Trophoblast cell (in vitro differentiated cells and primary cell): ENCODE results near the gene IL15.

Experiments used
- DNase-seq, 2 donors: peaks; one replicate each; pipeline ENCODE4 v3.0.0-alpha.2; 2016
- H2AFZ ChIP-seq: 2 replicates; pipeline ENCODE4 v1.6.1; 2013; ENCODE audit warnings: low read length, moderate library complexity, mild to moderate bottlenecking; ENCODE audit not compliant: insufficient read depth, poor library complexity
- H2AK5ac ChIP-seq: 2 replicates; pipeline ENCODE4 v1.6.1; 2013; ENCODE audit warnings: mild to moderate bottlenecking, low read length
- H2BK120ac ChIP-seq: 2 replicates; pipeline ENCODE4 v1.6.1; 2013; ENCODE audit warnings: low read length, mild to moderate bottlenecking, moderate library complexity; ENCODE audit not compliant: insufficient read depth, poor library complexity
- H2BK12ac ChIP-seq: 2 replicates; pipeline ENCODE4 v1.6.1; 2013; ENCODE audit warnings: mild to moderate bottlenecking, low read length, moderate library complexity
- H2BK5ac ChIP-seq: 2 replicates; pipeline ENCODE4 v1.6.1; 2013; ENCODE audit warnings: low read length, low read depth, moderate library complexity, mild to moderate bottlenecking; ENCODE audit not compliant: poor library complexity
- H3K14ac ChIP-seq: 2 replicates; pipeline ENCODE4 v1.6.1; 2013; ENCODE audit warnings: mild to moderate bottlenecking, low read length
- H3K18ac ChIP-seq: 2 replicates; pipeline ENCODE4 v1.6.1; 2013; ENCODE audit warnings: mild to moderate bottlenecking, low read length
- H3K23ac ChIP-seq: 2 replicates; pipeline ENCODE4 v1.6.1; 2013; ENCODE audit warnings: low read length
- H3K27ac ChIP-seq: 2 replicates; pipeline ENCODE4 v1.5.1; 2013; ENCODE audit warnings: low read depth, mild to moderate bottlenecking, inconsistent platforms, low read length, moderate library complexity
- H3K27me3 ChIP-seq: 2 replicates; pipeline ENCODE4 v1.6.1; 2013; ENCODE audit warnings: inconsistent platforms, mild to moderate bottlenecking, low read length, moderate library complexity; ENCODE audit not compliant: insufficient read depth
- H3K36me3 ChIP-seq, 2 experiments: 1 replicate in 1 of 2; 2 replicates in 1 of 2; pipeline ENCODE4 v1.6.1; 2013; ENCODE audit warnings: low read length in 2 of 2, mild to moderate bottlenecking in 2 of 2, moderate library complexity in 1 of 2; ENCODE audit not compliant: insufficient read depth in 2 of 2, control insufficient read depth in 1 of 2
- H3K4ac ChIP-seq: 2 replicates; pipeline ENCODE4 v1.6.1; 2013; ENCODE audit warnings: low read depth, mild to moderate bottlenecking, low read length, moderate library complexity
- H3K4me1 ChIP-seq, 2 experiments: 1 replicate in 1 of 2; 2 replicates in 1 of 2; pipeline ENCODE4 v1.6.1; 2013; ENCODE audit warnings: low read length in 2 of 2, mild to moderate bottlenecking in 2 of 2, moderate library complexity in 1 of 2; ENCODE audit not compliant: insufficient read depth in 2 of 2, control insufficient read depth in 1 of 2
- H3K4me2 ChIP-seq: 2 replicates; pipeline ENCODE4 v1.6.1; 2013; ENCODE audit warnings: inconsistent platforms, mild to moderate bottlenecking, low read length, moderate library complexity
- H3K4me3 ChIP-seq: 2 replicates; pipeline ENCODE4 v1.5.1; 2013; ENCODE audit warnings: mild to moderate bottlenecking, low read depth, low read length, inconsistent platforms
- H3K79me1 ChIP-seq: one replicate; pipeline ENCODE4 v1.6.1; 2013; ENCODE audit warnings: low read length
- H3K79me2 ChIP-seq: 2 replicates; pipeline ENCODE4 v1.6.1; 2013; ENCODE audit warnings: low read length, mild to moderate bottlenecking; ENCODE audit not compliant: control insufficient read depth, insufficient read depth, poor library complexity
- H3K9ac ChIP-seq: 2 replicates; pipeline ENCODE4 v1.6.1; 2013; ENCODE audit warnings: mild to moderate bottlenecking, low read length
- H3K9me3 ChIP-seq: 2 replicates; pipeline ENCODE4 v1.6.1; 2013; ENCODE audit warnings: low read depth, mild to moderate bottlenecking, control low read depth, inconsistent platforms, low read length; ENCODE audit not compliant: insufficient read depth
- H4K12ac ChIP-seq: 2 replicates; pipeline ENCODE4 v1.6.1; 2013; ENCODE audit warnings: low read depth, mild to moderate bottlenecking, low read length, moderate library complexity
- H4K8ac ChIP-seq: 2 replicates; pipeline ENCODE4 v1.6.1; 2013; ENCODE audit warnings: low read depth, mild to moderate bottlenecking, low read length, moderate library complexity
- H4K91ac ChIP-seq: one replicate; pipeline ENCODE4 v1.6.1; 2013; ENCODE audit warnings: low read depth, mild to moderate bottlenecking, low read length, moderate library complexity
- WGBS: extraction: QIAGEN DNeasy Blood & Tissue Kit; methylation state at CpG from one replicate; pipeline ENCODE4 v1.1.7; 2013; ENCODE audit warnings: missing lambda C conversion rate; ENCODE audit not compliant: insufficient read length, insufficient coverage; ENCODE audit errors: extremely low coverage; 5-methylcytosine and 5-hydroxymethylcytosine counted together

Gene IL15

DNA sequence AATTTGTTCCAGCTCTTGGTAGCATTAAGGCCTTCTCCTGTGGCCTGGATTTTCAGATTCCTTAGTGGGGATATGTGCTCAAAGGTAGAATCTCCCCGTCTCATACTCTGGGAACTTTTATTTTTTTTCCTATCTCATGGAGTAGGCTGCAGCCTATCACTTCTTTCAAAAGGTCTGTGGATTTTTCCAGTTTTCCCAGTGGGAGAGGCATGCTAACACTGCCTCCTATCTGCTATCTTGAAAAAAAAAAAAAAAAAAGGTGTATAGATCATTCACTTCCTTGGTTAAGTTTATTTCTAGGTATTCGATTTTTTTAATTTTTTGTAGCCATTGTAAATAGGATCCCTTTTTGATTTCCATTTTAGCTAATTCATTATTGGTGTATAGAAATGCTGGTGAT is 67.1 kb downstream of the IL15 start:
- H2BK120ac ChIP-seq = no peak overlapping the region
- no peaks in the 10 kb centered on the region for H3K36me3 ChIP-seq
- no peaks in the 10 kb centered on the region for H3K4me1 ChIP-seq
- H3K27me3 ChIP-seq = no peaks in the 10 kb centered on the region
- H3K4ac ChIP-seq = no peak overlapping the region
- no peak overlapping the region for H3K4me2 ChIP-seq
- no peak overlapping the region for H3K18ac ChIP-seq
- H3K23ac ChIP-seq = no peak overlapping the region
- H4K12ac ChIP-seq = no peak overlapping the region
- no peak overlapping the region for H4K91ac ChIP-seq
- H2AK5ac ChIP-seq = no peak overlapping the region
- H3K4me3 ChIP-seq = no peak overlapping the region
- WGBS = no CpG with 5 or more reads among the region's 2 CpGs
- H2AFZ ChIP-seq = no peak overlapping the region
- no peak overlapping the region for H2BK12ac ChIP-seq
- H3K9me3 ChIP-seq = peaks cover 3% of the 10 kb centered on the region
- DNase-seq = no peak
- H3K9ac ChIP-seq = no peak overlapping the region
- no peaks in the 10 kb centered on the region for H3K79me1 ChIP-seq
- H3K27ac ChIP-seq = no peak overlapping the region
- no peak overlapping the region for H2BK5ac ChIP-seq
- no peak overlapping the region for H3K14ac ChIP-seq
- no peaks in the 10 kb centered on the region for H3K79me2 ChIP-seq
- H4K8ac ChIP-seq = no peak overlapping the region

DNA sequence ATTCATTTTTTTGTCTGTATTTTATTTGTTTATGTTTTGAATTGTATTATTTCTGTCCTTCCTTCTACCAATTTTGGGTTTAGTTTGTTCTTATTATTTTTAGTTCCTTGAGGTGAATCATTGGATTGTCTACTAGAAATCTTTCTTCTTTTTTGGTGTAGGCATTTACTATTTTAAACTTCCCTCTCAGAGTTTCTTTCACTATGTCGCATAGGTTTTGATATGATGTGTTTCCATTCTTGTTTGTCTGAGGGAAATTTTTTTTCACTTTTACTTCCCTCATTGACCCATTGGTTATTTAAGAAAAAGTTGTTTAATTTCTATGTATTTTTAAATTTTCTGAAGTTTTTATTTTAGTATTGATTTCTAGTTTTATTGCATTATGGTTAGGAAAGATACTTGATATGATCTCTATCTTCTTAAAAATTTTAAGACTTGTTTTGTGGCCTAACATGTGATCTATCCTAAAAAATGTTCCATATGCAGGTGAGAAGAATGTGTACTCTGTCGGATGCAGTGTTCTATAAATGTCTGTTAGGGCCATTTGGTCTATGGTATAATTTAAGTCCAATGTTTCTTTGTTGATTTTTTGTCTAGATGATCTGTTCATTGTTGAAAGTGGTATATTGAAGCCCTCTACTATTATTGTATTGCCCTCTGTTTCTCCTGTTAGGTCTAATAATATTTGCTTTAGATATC is 68.8 kb downstream of the IL15 start:
- WGBS = no CpG with 5 or more reads among the region's 2 CpGs
- Histone ChIP-seq H3K4me3 (no peak overlapping the region), H2BK5ac (no peak overlapping the region), H4K91ac (no peak overlapping the region), H2AFZ (no peak overlapping the region), H3K18ac (no peak overlapping the region), H3K23ac (no peak overlapping the region), H3K9me3 (peaks cover 3% of the 10 kb centered on the region), H2BK120ac (no peak overlapping the region), H3K4ac (no peak overlapping the region), H3K4me1 (no peaks in the 10 kb centered on the region), H2AK5ac (no peak overlapping the region), H3K79me1 (no peaks in the 10 kb centered on the region), H4K8ac (no peak overlapping the region), H3K9ac (no peak overlapping the region), H3K36me3 (no peaks in the 10 kb centered on the region), H3K79me2 (no peaks in the 10 kb centered on the region), H3K27me3 (no peaks in the 10 kb centered on the region), H4K12ac (no peak overlapping the region), H3K14ac (no peak overlapping the region), H3K27ac (no peak overlapping the region), H2BK12ac (no peak overlapping the region), H3K4me2 (no peak overlapping the region)
- no peak for DNase-seq

DNA sequence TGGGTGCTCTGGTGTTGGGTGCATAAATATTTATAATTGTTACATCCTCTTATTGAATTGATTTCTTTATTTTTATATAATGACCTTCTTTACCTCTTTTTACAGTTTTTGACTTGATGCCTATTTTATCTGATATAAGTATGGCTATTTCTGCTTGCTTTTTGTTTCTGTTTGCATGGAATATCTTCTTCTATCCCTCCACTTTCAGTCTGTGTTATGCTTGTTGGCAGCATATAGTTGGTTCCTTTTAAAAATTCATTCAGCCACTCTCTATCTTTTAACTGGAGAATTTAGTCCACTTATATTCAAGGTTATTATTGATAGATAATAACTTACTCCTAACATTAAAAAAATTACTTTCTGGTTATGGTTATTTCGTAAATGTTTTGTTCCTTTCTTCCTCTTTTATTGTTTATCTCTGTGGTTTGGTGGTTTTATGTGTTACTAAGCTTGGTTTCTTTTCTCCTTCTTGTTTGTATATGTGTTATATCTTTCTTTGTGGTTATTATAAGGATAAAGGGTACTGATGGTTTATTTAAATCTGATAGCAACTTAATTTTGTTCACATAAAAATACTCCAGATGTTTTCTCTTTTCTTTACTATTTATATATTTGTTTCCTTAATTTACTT is 69.5 kb downstream of the IL15 start:
- H3K4me1 ChIP-seq = no peaks in the 10 kb centered on the region
- DNase-seq = no peak
- H3K4ac ChIP-seq = no peak overlapping the region
- H3K9ac ChIP-seq = no peak overlapping the region
- H3K9me3 ChIP-seq = peaks cover 3% of the 10 kb centered on the region
- H3K4me2 ChIP-seq = no peak overlapping the region
- no peak overlapping the region for H3K27ac ChIP-seq
- no peak overlapping the region for H2BK5ac ChIP-seq
- no peak overlapping the region for H2BK120ac ChIP-seq
- no peak overlapping the region for H2BK12ac ChIP-seq
- H3K27me3 ChIP-seq = no peaks in the 10 kb centered on the region
- H3K18ac ChIP-seq = no peak overlapping the region
- no peaks in the 10 kb centered on the region for H3K79me1 ChIP-seq
- H4K12ac ChIP-seq = no peak overlapping the region
- no peak overlapping the region for H4K91ac ChIP-seq
- WGBS = no CpG with 5 or more reads among the region's 1 CpG
- H2AK5ac ChIP-seq = no peak overlapping the region
- no peaks in the 10 kb centered on the region for H3K79me2 ChIP-seq
- H2AFZ ChIP-seq = no peak overlapping the region
- no peaks in the 10 kb centered on the region for H3K36me3 ChIP-seq
- H3K4me3 ChIP-seq = no peak overlapping the region
- no peak overlapping the region for H3K14ac ChIP-seq
- H4K8ac ChIP-seq = no peak overlapping the region
- H3K23ac ChIP-seq = no peak overlapping the region

DNA sequence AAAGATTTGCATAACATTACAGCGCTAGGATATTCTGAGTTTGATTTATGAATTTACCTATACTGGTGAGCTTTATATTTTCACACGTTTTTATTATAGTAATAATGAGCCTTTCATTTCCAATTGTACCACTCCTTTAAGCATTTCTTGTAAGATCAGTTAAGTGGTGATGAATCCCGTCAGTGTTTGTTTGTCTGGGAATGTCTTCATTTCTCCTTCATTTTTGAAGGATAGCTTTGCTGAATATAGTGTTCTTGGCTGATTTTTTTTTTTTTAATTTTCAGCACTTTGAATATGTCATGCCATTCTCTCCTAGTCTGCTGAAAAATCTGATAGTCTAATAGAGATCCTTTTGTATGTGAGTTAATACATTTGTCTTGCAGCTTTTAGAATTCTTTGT is 70.1 kb downstream of the IL15 start:
- Histone ChIP-seq H3K36me3 (no peaks in the 10 kb centered on the region), H2AFZ (no peak overlapping the region), H3K4me3 (no peak overlapping the region), H3K27me3 (no peaks in the 10 kb centered on the region), H3K9ac (no peak overlapping the region), H4K12ac (no peak overlapping the region), H4K8ac (no peak overlapping the region), H2BK5ac (no peak overlapping the region), H2BK12ac (no peak overlapping the region), H2BK120ac (no peak overlapping the region), H3K18ac (no peak overlapping the region), H3K4me2 (no peak overlapping the region), H3K9me3 (peaks cover 3% of the 10 kb centered on the region), H2AK5ac (no peak overlapping the region), H3K14ac (no peak overlapping the region), H4K91ac (no peak overlapping the region), H3K4ac (no peak overlapping the region), H3K4me1 (no peaks in the 10 kb centered on the region), H3K79me2 (no peaks in the 10 kb centered on the region), H3K27ac (no peak overlapping the region), H3K23ac (no peak overlapping the region), H3K79me1 (no peaks in the 10 kb centered on the region)
- WGBS = no CpG with 5 or more reads among the region's 3 CpGs
- no peak for DNase-seq
